ENCODE data around the gene DENND1A.
A peak's percentile ranks its signal among the peaks of the same experiment; 100 is the strongest.
"Not testable (repeated sequence)": the region's sequence is repeated elsewhere in the genome, so short reads cannot be mapped to it uniquely, and the experiment has no call there.

The DENND1A gene

GRCh38 chr9:123922431-123922830, 7.5 kb downstream of the DENND1A start:
- no peak for DNase-seq

GRCh38 chr9:123914517-123915196, 15.3 kb downstream of the DENND1A start:
- DNase-seq: no peak

GRCh38 chr9:123912167-123912897, 17.6 kb downstream of the DENND1A start:
- no peak for DNase-seq

GRCh38 chr9:123911024-123911423, 18.9 kb downstream of the DENND1A start:
- no peak for DNase-seq

- DNase-seq: not testable (repeated sequence)
These were observed 20.7 kb downstream of the DENND1A start for GRCh38 chr9:123909192-123909591.

GRCh38 chr9:123903550-123903949, 26.4 kb downstream of the DENND1A start:
- DNase-seq: not testable (repeated sequence)

DNA sequence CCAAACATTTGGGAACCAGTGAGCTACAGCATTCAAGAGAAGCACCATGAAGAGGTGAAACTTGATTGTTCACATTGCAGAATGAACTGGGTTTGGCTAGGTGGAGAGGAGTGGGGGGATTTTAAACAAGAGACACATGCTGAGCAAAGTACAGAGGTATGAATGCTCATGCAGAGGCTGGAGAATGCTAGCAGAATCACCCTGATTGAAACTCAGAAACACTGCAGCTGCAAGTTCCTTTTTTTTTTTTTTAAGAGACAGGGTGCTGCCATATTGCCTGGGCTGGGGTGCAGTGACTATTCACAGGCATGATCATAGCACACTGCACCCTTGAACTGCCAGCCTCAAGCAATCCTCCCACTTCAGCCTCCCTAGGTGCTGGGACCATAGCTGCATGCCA, 35.1 kb downstream of the DENND1A start:
- DNase-seq: no peak

- DNase-seq: no peak
These were observed 36.0 kb downstream of the DENND1A start for GRCh38 chr9:123893831-123894460.

DNA sequence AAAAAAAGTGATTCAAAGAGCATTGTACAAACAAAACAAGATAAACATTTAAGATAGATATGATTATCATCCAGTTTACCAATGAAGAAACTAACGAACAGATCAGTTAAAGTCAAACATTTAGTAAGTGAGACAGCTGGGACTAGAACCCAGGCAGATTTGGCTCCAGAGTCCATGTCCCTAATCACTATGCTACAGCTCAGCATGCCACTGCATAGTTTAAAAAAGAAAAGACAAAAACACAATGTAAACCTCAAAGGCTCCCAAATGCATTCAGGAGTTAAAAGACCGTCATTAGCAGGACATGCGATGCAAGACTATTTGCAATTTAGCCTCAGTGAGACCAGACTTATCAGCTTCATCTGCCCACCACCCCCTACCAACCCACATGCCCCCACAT, 36.8 kb downstream of the DENND1A start:
- DNase-seq: no peak

DNA sequence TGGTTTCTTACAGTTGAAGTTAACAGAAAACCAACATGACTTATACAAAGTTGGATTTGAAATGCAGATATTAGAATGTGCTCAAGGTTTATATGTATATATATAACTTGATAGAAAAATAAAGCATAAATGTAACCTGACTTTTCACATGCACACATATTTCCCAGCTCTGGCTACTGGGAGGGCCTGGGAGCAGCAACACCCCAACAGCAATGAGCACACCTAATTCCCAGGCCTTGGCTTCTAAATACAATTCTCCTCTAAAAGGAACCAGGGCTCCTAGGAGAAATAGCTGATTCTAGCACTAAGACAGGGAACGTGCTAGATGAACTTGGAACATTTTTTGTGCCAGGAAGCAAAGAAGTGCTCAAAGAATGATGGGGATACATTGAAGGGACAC, 42.1 kb downstream of the DENND1A start:
- DNase-seq: no peak

DNA sequence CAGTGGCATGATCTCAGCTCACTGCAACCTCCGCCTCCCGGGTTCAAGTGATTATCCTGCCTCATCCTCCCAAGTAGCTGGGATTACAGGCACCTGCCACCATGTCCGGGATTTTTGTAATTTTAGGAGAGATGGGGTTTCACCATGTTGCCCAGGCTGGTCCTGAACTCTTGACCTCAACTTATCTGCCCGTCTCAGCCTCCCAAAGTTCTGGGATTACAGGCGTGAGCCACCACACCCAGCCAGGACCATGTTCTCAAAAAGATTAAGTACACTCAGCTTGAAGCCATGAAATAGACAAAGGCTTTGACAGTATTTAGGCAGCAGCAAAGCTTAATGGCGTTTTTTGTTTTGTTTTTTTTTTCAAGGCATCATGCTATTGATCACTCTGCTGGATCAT, 44.1 kb downstream of the DENND1A start:
- DNase-seq: not testable (repeated sequence)

DNA sequence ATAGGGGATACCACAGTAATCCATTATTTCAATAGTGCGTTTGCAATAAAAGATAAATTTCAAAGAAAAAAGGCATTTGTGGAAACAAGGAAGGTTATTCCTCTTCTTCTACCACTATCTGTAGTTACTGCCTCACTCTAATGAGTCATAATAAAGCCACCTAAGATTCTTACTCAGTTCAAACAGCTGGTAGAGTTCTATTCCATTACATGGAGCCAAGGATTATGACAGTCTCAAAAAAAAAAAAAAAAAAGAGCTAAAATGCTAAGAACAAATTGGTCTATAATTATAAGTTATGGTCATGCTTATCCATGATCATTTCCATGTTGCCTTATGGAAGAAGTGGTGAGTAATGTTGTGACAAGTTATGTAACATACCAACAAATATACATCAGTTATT, 46.3 kb downstream of the DENND1A start:
- no peak for DNase-seq

DNA sequence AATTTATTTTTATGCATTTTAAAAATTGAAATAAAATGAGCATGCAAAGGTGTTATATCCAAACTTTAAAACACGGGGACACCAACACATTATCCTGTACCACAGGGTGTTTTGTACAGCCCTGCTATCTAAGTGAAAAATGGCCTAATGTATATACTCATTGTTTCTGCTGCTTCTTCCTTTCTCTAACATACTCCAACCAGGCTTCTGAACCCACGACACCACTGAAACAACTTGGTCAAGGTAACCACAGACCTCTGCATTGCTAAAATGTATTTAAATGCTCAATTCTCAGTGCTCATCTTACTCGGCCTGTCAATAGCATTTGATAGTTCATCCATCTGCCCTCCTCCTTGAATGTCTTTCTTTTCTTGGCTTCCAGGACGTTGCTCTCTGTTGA, 48.3 kb downstream of the DENND1A start:
- no peak for DNase-seq

DNA sequence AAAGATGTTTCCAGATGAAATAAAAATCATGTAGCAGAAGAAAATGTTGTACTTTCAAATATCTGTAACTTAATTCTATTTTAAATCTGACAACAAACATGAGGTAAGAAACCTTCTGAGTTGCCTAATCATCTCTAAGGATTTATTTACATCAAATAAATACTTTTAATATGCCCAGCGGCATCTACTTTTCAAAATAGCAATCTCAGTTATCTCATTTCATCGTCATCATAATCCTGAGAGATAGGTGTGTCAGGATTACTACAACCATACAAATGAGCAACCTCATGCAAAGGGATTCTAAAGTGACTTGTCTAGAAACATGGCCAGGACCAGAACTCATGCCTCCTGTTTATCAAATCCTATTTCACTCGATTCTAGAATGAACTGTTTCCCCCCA, 49.5 kb downstream of the DENND1A start:
- DNase-seq: no peak

DNA sequence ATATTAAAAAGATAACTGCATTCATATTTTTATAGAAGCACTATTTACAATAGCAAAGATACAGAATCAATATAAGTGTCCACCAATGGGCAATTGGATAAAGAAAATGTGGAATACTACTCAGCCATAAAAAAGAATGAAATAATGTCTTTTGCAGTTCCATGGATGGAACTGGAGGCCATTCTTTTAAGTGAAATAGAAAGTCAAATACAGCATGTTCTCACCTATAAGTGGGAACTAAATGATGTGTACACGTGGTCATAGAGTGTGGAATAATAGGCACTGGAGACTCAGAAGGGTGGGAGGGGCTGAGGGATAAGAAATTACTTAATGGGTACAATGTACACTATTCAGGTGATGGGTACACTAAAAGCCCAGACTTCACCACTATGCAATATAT, 53.2 kb downstream of the DENND1A start:
- no peak for DNase-seq

DNA sequence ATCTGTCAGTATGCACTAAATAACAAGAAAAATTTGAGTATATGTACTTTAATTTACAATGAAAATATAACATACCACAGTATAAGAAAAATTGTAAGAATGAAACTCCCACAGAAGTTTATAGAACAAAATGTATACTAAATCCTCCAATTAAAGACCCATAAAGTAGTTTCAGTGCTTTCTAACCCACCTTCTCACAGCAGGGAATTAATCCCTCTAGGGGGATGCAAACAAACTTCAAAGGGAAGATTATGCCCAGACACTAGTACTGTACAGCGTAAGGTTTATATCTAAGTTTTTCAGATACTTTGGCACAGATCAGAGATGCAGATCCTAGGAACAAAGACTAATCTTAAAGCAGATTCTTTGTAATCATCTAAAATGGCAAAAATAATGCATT, 57.2 kb downstream of the DENND1A start:
- no peak for DNase-seq

GRCh38 chr9:123871781-123872180, 58.1 kb downstream of the DENND1A start:
- DNase-seq: no peak

- no peak for DNase-seq
These were observed 61.9 kb downstream of the DENND1A start for GRCh38 chr9:123868002-123868401.

- DNase-seq: peak in 1 of 2 donors; percentile 79
These were observed 62.9 kb downstream of the DENND1A start for GRCh38 chr9:123867034-123867433.

GRCh38 chr9:123866497-123866896, 63.4 kb downstream of the DENND1A start:
- no peak for DNase-seq

- no peak for DNase-seq
These were observed 64.5 kb downstream of the DENND1A start for GRCh38 chr9:123865226-123866000.

DNA sequence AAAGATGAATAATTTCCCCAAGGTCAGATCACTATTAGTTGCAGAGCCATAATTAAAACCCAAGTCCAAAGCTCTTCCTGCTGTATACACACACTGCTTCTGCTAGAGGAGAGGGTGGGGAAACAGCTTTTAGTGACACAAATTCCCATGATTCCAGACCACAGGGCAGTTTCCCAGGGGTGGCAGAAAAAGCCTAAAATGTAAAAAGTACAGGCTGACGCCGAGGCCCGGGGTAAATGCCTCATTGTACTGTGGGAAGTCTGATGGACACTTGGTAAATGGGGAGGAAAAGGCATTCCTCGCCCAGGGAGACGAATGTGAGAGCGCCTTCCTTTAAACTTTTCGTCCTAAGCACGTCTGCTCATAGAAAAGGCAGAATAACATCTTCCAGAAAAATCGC, 65.7 kb downstream of the DENND1A start:
- no peak for DNase-seq

DNA sequence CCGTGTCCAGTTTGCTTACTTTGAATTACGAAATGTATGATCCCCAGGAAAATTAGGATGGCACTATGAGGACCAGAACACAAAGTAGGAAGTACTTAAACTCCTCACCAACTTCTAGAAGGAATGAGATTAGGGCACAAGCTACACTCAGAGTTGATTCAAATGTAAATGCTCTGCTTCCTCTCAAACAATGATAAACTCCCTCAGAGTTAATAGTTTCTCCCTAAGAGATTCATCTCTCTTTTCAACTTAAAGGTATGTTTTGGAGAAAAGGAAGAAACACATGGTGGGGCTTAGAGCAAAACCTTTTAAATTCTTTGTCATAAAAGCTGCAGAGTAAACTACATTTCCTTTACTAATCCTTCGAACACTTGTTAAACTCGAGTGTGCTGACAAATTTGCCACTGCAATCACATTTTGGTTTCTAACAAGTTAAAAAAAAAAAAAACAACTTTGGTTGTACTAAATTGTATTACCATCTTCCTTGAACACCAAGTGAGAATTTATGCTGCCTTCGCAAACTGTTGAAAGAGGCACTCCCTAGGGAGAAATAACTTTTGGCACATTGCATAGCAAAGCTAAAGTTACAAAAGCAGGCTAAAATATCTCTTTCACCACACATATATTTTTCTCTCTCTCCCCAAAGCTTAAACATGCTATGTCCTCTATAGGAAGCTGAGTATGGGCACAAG, 66.6 kb downstream of the DENND1A start:
- no peak for DNase-seq

Data from bone marrow (tissue), 2 donors.